Measurements from ENCODE around the gene MAMSTR.
"Not testable (repeated sequence)": the region's sequence is repeated elsewhere in the genome, so short reads cannot be mapped to it uniquely, and the experiment has no call there.

Gene MAMSTR

GRCh38 chr19:48681127-48681470 lies 38.4 kb downstream of the MAMSTR start:
- no peak for DNase-seq

- DNase-seq = no peak
Measured at GRCh38 chr19:48680436-48681126, 38.9 kb downstream of the MAMSTR start.

DNA sequence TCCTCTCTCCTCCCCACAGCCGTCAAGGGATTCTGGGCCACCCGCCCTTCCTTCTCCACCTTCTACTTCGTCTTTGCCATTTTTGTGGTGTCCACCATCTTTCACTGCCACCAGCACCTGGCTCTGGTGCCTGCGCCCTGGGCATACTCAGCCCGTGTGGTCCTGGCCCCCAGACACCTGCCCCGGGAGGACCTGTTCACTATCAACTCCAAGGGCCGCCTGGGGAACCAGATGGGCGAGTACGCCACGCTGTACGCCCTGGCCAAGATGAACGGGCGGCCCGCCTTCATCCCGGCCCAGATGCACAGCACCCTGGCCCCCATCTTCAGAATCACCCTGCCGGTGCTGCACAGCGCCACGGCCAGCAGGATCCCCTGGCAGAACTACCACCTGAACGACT lies 39.5 kb downstream of the MAMSTR start:
- not testable (repeated sequence) for DNase-seq

- no peak for DNase-seq
Measured at GRCh38 chr19:48678201-48678600, 41.3 kb downstream of the MAMSTR start.

- DNase-seq = no peak
Measured at GRCh38 chr19:48676887-48677286, 42.6 kb downstream of the MAMSTR start.

DNA sequence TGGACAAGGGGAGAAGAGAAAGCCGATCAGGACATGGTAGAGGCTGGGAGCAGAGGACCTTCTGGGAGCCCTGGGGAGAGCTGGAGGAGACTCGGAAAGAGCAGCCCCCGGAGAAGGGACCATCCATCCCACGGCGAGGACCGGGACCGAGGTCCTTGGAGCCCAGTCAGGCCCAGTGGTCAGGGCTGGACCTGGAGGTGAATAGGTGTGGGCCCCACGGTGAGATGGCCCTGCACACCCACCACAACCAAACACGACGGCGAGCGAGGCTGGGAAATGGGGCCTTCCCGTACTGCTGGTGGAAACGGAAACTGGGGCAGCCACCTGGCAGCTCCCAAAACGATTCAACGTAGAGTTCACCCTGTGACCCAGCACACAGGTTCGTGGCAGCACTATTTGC lies 43.0 kb downstream of the MAMSTR start:
- DNase-seq = no peak

DNA sequence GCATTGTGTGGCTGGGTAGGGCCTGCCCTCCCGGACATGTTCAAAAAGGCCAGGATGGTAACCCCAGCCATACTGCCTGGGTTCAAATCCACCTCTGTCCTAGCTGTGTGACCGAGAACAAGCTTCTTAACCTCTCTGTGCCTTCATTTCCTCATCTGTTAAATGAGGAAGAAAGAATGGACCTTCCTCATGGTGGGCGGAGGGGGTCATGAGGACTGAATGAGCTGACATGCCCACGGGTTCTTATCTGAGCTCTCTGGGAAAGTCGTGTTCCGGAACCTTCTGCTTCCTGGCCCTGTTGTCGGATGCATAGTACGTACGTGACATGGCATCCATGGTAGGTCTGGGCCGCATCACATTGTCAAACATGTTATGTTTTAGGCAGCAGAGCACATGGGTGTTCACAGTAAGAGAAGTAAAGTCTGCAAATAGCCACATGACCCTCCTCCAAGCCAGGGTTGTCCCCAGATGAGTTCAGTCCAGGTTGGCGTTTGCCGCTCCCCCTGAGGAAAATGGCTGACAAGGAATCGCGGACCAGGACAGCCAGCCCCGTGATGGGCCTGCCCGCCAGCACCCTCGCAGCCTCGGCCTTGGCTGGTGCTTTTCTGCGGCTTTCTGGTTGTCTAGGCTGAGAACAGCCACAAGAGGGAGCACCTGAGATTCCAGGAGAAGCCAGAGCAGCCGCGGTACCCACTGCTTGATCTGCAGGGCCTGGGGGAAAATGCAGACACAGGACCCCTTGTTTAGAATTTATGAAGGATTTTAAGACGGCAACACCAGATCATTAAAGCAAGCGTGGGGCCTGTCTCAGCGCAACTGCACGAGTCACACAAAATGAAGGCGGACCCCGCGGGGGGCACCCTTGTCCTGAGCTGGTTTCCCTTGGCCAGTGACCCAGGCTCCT lies 44.4 kb downstream of the MAMSTR start:
- DNase-seq = peak; percentile 72

- no peak for DNase-seq
Measured at GRCh38 chr19:48674216-48674809, 45.2 kb downstream of the MAMSTR start.

DNA sequence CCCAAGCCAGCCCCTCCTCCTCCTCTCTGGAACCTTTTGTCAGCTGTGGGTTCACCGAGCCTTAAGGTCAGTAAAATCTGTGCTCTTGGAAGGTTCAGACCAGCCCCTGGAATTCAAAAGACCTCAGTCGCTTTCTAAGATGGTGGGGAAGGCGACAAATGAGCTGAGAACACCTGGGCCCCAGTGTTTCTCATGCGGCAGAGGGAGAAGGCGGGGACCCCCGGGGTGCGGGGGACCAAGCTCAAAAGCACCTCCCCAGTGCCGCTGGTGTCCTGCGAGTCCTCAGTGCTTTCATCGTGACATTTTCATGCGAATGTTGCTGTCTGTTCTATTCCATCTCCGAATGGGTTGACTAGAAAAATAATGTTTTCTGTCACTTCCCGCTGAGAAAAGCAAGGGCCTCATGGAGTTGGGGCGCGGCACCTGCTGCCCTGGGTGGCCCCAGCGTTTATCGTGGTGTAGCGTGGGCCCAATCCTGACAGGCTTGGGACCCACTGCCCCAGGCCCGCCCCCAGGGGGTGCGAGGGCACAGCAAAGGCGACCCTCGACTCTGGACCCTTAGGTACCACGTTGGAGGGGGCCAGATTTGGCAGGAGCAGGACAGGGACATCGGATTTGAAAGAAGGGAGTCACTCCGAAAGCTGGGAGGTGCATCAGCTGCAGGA lies 46.0 kb downstream of the MAMSTR start:
- DNase-seq = no peak

- no peak for DNase-seq
Measured at GRCh38 chr19:48672994-48673393, 46.5 kb downstream of the MAMSTR start, which contains the start of gene NTN5. Gene NTN5, minus strand, starts transcription at chr19:48673017. Its CDS starts 2,031 bp downstream, at chr19:48670986.

DNA sequence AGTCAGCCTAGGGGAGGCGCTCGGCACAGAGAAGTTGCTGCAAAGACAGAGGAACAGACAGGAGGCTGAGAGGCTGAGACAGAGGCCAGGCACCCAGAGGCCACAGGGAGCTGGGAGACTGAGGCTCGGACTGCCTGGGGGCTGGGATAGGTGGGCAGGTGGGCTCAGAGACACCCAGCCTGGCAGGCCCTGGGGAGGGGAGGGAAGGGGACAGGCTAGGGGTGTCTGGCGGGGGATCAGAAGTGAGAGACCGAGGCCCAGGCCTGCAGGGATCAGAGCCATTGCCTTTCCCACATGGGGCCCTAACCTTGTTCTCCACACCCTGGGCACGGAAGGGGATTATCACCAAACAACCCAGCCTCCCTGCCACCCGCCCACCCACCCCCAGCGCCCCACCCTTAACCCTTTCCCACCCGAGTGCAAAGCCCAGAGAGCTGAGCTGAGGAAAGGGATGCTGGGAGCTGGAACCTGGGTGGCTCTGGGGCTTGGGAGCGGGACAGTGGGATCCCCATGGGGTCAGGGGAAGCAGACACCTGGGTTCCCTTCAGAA lies 48.0 kb downstream of the MAMSTR start:
- no peak for DNase-seq

GRCh38 chr19:48670699-48671445 lies 48.7 kb downstream of the MAMSTR start:
- DNase-seq = no peak

DNA sequence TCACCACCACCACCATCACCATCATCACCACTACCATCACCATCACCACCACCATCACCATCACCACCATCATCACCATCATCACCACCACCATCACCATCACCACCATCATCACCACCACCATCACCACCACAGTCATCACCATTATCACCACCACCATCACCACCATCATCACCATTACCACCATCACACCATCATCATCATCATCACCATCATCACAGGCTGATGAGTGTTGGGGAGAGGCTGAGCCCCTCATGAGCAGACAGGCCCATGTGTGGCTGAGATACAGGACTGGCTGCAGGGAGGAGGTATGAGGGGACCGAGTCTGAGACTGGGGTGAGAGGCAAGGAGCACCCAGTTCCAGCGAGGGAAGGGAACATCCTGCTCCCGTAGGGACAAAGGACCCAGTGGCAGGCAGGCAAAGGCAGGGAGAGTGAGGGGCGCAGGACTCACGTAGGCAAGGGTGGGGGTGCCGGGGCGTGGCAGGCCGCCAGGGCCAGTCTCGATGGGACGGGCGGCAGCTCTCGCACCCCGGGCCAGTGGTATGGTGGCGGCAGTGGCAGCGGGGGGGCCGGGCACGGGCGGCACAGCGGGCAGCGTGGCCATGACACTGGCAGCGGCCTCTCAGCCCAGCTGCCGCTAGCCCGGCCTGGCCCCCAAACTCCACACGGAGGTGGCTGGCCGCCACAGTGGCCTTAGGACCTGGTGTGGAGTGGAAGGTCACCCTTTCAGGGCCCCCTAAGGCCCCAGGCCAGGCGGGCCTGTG lies 49.4 kb downstream of the MAMSTR start:
- DNase-seq = no peak

GRCh38 chr19:48668761-48669160 lies 50.8 kb downstream of the MAMSTR start:
- no peak for DNase-seq

- no peak for DNase-seq
Measured at GRCh38 chr19:48668332-48668731, 51.2 kb downstream of the MAMSTR start.

DNA sequence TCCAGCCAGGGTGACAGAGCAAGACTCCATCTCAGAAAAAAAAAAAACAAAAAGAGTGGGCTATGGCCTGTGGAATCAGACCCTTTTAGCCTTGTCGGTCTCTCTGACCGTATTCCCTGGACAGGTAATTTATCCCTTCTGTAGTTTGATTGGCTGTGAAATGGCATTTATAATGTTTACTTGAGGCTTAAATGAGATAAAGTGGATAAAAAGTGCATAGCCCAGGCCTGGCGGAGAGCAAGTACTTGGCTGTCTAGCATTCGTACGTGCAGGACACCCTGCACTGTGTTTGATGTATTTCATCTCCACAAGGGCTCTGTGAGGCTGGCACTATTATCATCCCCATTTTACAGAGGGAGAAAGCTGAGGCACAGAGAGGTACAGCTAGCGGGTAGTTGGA lies 53.7 kb downstream of the MAMSTR start:
- no peak for DNase-seq

GRCh38 chr19:48664476-48664875 lies 55.0 kb downstream of the MAMSTR start:
- no peak for DNase-seq

- no peak for DNase-seq
Measured at GRCh38 chr19:48663667-48664066, 55.9 kb downstream of the MAMSTR start.

Data from NCI-H446 treated with DMSO at 0.1 percent for 48 hours (cell line).